PC-3 (cell line): ENCODE measurements around the gene DDX24. TPM values are rescaled to one million over a fixed set of nuclear protein-coding genes. Genes with fewer than 3 reads are reported as not detected.

ENCODE experiments used
- ATAC-seq: fragments of 200-7000 bp; cut with Tn5 transposase; 2 replicates; pipeline ENCODE4 v1.9.1; 2020; ENCODE audit warnings: mild to moderate bottlenecking, moderate library complexity
- BruUV-seq: library from RNA; stranded (reverse); fragments of 400-500 nt; replicated peaks from 2 replicates; lab custom pipeline; 2021; lab: Mats Ljungman, UMichigan
- CTCF ChIA-PET: fragments of 300-600 bp; sonication (Branson Sonifier 250); formaldehyde crosslinking; loops from one replicate; lab custom pipeline; 2022; ENCODE audit warnings: antibody characterized with exemption; lab: Charles Lee
- POLR2A ChIA-PET: fragments of 300-600 bp; sonication (Branson Sonifier 250); formaldehyde crosslinking; loops from one replicate; lab custom pipeline; 2022; ENCODE audit warnings: antibody characterized with exemption; ENCODE audit not compliant: unreplicated experiment; lab: Charles Lee
- DNase-seq: peaks from one replicate; pipeline ENCODE4 v3.0.0-alpha.2; 2015
- H2AFZ ChIP-seq: fragments of 300-600 bp; sonication (generic); 2 replicates; pipeline ENCODE4 v1.6.0; 2016; ENCODE audit warnings: antibody characterized with exemption, low read length
- H3F3A ChIP-seq: fragments of 300-600 bp; sonication (generic); one replicate; pipeline ENCODE4 v1.6.0; 2017; ENCODE audit warnings: antibody characterized with exemption, low read length, control low read depth, mild to moderate bottlenecking; ENCODE audit not compliant: unreplicated experiment
- H3K27ac ChIP-seq: fragments of 300-600 bp; sonication (generic); 2 replicates; pipeline ENCODE4 v1.5.1; 2016; ENCODE audit warnings: mild to moderate bottlenecking, low read length
- H3K27me3 ChIP-seq: fragments of 300-600 bp; sonication (generic); 2 replicates; pipeline ENCODE4 v1.6.1; 2016; ENCODE audit warnings: low read length, mixed read lengths
- H3K36me3 ChIP-seq: fragments of 300-600 bp; sonication (generic); 2 replicates; pipeline ENCODE4 v1.6.1; 2016; ENCODE audit warnings: low read depth, mixed run types, low read length, mixed read lengths
- H3K4me1 ChIP-seq: fragments of 300-600 bp; sonication (generic); 2 replicates; pipeline ENCODE4 v1.5.1; 2016; ENCODE audit warnings: low read length; ENCODE audit not compliant: insufficient read depth
- H3K4me2 ChIP-seq: fragments of 300-600 bp; sonication (generic); 2 replicates; pipeline ENCODE4 v1.6.0; 2016; ENCODE audit warnings: low read length
- H3K4me3 ChIP-seq: fragments of 300-600 bp; sonication (generic); 2 replicates; pipeline ENCODE4 v1.5.1; 2016; ENCODE audit warnings: mild to moderate bottlenecking, low read length, mixed read lengths
- H3K79me2 ChIP-seq: fragments of 300-600 bp; sonication (generic); 2 replicates; pipeline ENCODE4 v1.6.1; 2017; ENCODE audit warnings: low read length, mixed read lengths
- H3K9ac ChIP-seq: fragments of 300-600 bp; sonication (generic); 2 replicates; pipeline ENCODE4 v1.6.0; 2016; ENCODE audit warnings: mild to moderate bottlenecking, low read length
- H3K9me2 ChIP-seq: fragments of 300-600 bp; sonication (generic); replicated peaks from 2 replicates; pipeline ENCODE4 v1.6.1; 2016; ENCODE audit warnings: mixed run types, low read length, mixed read lengths
- H3K9me3 ChIP-seq: fragments of 300-600 bp; sonication (generic); 2 replicates; pipeline ENCODE4 v1.6.1; 2016; ENCODE audit warnings: low read length, mixed read lengths
- H4K20me1 ChIP-seq: fragments of 300-600 bp; sonication (generic); 2 replicates; pipeline ENCODE4 v1.6.1; 2016; ENCODE audit warnings: low read length, mixed read lengths
- CTCF ChIP-seq: fragments of 300-600 bp; sonication (generic); conservative IDR thresholded peaks from 2 replicates; pipeline ENCODE4 v1.5.1; 2017; ENCODE audit warnings: antibody characterized with exemption, low read depth, mild to moderate bottlenecking, low read length
- EZH2 ChIP-seq: fragments of 300-600 bp; sonication (generic); IDR thresholded peaks from one replicate; pipeline ENCODE4 v1.6.1; 2017; ENCODE audit warnings: antibody characterized with exemption, mild to moderate bottlenecking, low read length; ENCODE audit not compliant: unreplicated experiment
- EZH2phosphoT487 ChIP-seq: fragments of 300-600 bp; sonication (generic); IDR thresholded peaks from 2 replicates; pipeline ENCODE4 v1.6.1; 2018; ENCODE audit warnings: mild to moderate bottlenecking, antibody characterized with exemption, low read length, borderline replicate concordance
- intact Hi-C: fragments of 100-400 bp; cut with micrococcal nuclease; formaldehyde crosslinking; loops from 2 replicates; pipeline ENCODE4 v1.9.0; 2023
- total RNA-seq: library from RNA; depleted of rRNA; stranded (reverse); fragments of >200 nt; gene quantifications from 2 replicates; pipeline ENCODE4 v1.2.3, GENCODE V29; 2014

DDX24 gene
- total RNA-seq, 1 experiment from 2014 or later: 120 TPM

- no peak overlapping the region for H3K4me2 ChIP-seq
- BruUV-seq: no TSS peak
- H3K79me2 ChIP-seq: no peaks in the 10 kb centered on the region
- no peaks in the 10 kb centered on the region for H3K4me1 ChIP-seq
- H3K36me3 ChIP-seq: peaks cover 32% of the 10 kb centered on the region; the same call in 1 of the 2 replicates
- H3F3A ChIP-seq: no peaks in the 10 kb centered on the region
- ChIA-PET CTCF (no interaction called here), POLR2A (no interaction called here)
- no peak overlapping the region for H3K27ac ChIP-seq
- H3K9me3 ChIP-seq: no peaks in the 10 kb centered on the region
- H3K9me2 ChIP-seq: no peaks in the 10 kb centered on the region
- H2AFZ ChIP-seq: no peak overlapping the region
- TF ChIP-seq EZH2phosphoT487: no peak
- no peak for TF ChIP-seq EZH2
- TF ChIP-seq CTCF: no peak
- DNase-seq (no peak), ATAC-seq (no peak)
- H3K4me3 ChIP-seq: no peak overlapping the region
- no peaks in the 10 kb centered on the region for H3K27me3 ChIP-seq
- no peak overlapping the region for H3K9ac ChIP-seq
- no peaks in the 10 kb centered on the region for H4K20me1 ChIP-seq
- intact Hi-C loops: no loop called here
These were observed 38.4 kb downstream of the DDX24 start for GRCh38 chr14:94042433-94043091.

DNA sequence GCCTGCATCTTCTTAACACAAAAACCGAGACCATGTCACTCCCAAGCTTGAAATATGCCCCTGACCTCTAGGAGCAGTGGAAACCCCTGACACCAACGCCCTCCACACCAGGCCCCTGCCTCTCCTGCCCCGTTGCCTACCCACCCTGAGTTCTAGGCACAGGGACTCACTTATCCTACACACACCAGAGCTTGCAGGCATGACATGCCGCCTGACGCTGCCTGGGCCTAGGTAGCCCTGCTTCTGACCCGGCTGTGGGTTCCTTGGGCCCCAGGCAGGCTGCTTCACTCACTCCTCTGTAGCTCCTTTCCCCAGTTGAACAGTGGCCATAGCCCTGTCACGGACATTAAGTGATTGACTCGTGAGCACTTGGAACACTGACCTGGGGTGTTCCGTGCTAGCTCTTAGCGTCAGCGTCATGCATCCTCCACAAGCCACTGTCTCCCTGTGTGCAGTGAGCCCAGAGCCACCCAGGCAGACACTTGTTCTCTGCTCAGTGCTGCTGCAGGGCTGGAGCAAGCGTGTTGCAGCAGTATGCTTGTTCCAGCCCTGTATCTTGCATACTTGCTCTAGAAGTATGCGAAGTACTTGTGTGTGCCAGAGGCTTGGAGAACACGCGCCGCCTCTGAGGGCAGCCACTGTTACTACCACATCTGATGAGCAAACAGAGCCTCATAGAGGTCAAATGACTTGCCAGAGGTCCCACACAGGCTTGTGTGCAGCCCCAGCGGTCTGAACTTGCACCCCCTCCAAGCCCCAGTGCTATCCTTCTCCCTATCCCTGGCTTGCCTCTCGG is 39.3 kb downstream of the DDX24 start:
- Histone ChIP-seq H3K9ac (no peak overlapping the region), H3F3A (no peaks in the 10 kb centered on the region)
- ATAC-seq: peak; percentile 23; the same call in 1 of the 2 replicates

More for the DNA sequence above, 39.3 kb downstream of the DDX24 start:
- Histone ChIP-seq H3K79me2 (no peaks in the 10 kb centered on the region), H3K9me2 (no peaks in the 10 kb centered on the region), H3K9me3 (no peaks in the 10 kb centered on the region), H3K27me3 (no peaks in the 10 kb centered on the region), H3K4me3 (no peak overlapping the region), H3K4me1 (no peaks in the 10 kb centered on the region), H3K27ac (no peak overlapping the region), H4K20me1 (no peaks in the 10 kb centered on the region), H2AFZ (no peak overlapping the region), H3K4me2 (no peak overlapping the region), H3K36me3 (peaks cover 25% of the 10 kb centered on the region; the same call in 1 of the 2 replicates)
- BruUV-seq: no TSS peak
- no peak for TF ChIP-seq CTCF
- TF ChIP-seq EZH2phosphoT487: no peak
- TF ChIP-seq EZH2: no peak
- intact Hi-C loops: no loop called here
- no peak for DNase-seq
- CTCF ChIA-PET: no interaction called here
- POLR2A ChIA-PET: no interaction called here
